Mesendoderm (in vitro differentiated cells): Measurements from ENCODE around the gene CACNA1C.

Experiments
- DNase-seq: peaks from one replicate; pipeline ENCODE4 v3.0.0; 2013
- H2AK5ac ChIP-seq: 2 replicates; pipeline ENCODE4 v1.6.1; 2013; ENCODE audit warnings: low read length, inconsistent platforms
- H2BK120ac ChIP-seq: 2 replicates; pipeline ENCODE4 v1.6.1; 2013; ENCODE audit warnings: low read depth, mild to moderate bottlenecking, low read length, moderate library complexity, mixed read lengths
- H2BK15ac ChIP-seq: replicated peaks from 2 replicates; pipeline ENCODE4 v1.6.1; 2013; ENCODE audit warnings: low read depth, mild to moderate bottlenecking, moderate library complexity
- H2BK5ac ChIP-seq: 2 replicates; pipeline ENCODE4 v1.6.1; 2013; ENCODE audit warnings: low read length, inconsistent platforms
- H3K18ac ChIP-seq: 2 replicates; pipeline ENCODE4 v1.6.1; 2013; ENCODE audit warnings: mild to moderate bottlenecking, low read length, mixed read lengths
- H3K23ac ChIP-seq: one replicate; pipeline ENCODE4 v1.6.1; 2013; ENCODE audit warnings: low read length
- H3K27ac ChIP-seq: 2 replicates; pipeline ENCODE4 v1.5.1; 2013; ENCODE audit warnings: low read depth, mild to moderate bottlenecking, inconsistent platforms, low read length, moderate library complexity
- H3K27me3 ChIP-seq: 2 replicates; pipeline ENCODE4 v1.6.1; 2013; ENCODE audit warnings: low read length, control low read depth, mild to moderate bottlenecking, inconsistent platforms; ENCODE audit not compliant: insufficient read depth, poor library complexity
- H3K36me3 ChIP-seq: 2 replicates; pipeline ENCODE4 v1.6.1; 2013; ENCODE audit warnings: low read length, inconsistent platforms; ENCODE audit not compliant: control insufficient read depth, insufficient read depth
- H3K4ac ChIP-seq: one replicate; pipeline ENCODE4 v1.6.1; 2013; ENCODE audit warnings: low read depth, mild to moderate bottlenecking, low read length, moderate library complexity
- H3K4me1 ChIP-seq: 2 replicates; pipeline ENCODE4 v1.6.1; 2013; ENCODE audit warnings: low read depth, low read length, inconsistent platforms; ENCODE audit not compliant: control insufficient read depth
- H3K4me2 ChIP-seq: 2 replicates; pipeline ENCODE4 v1.6.1; 2013; ENCODE audit warnings: low read length
- H3K4me3 ChIP-seq: 2 replicates; pipeline ENCODE4 v1.5.1; 2013; ENCODE audit warnings: mild to moderate bottlenecking, low read length
- H3K56ac ChIP-seq: one replicate; pipeline ENCODE4 v1.6.1; 2013; ENCODE audit warnings: low read length
- H3K79me1 ChIP-seq: 2 replicates; pipeline ENCODE4 v1.6.1; 2013; ENCODE audit warnings: low read length, inconsistent platforms
- H3K79me2 ChIP-seq: 2 replicates; pipeline ENCODE4 v1.6.1; 2013; ENCODE audit warnings: mild to moderate bottlenecking, low read length; ENCODE audit not compliant: control insufficient read depth, insufficient read depth
- H3K9ac ChIP-seq: 2 replicates; pipeline ENCODE4 v1.6.1; 2013; ENCODE audit warnings: low read length, inconsistent platforms
- H4K5ac ChIP-seq: one replicate; pipeline ENCODE4 v1.6.1; 2013; ENCODE audit warnings: low read length
- H4K8ac ChIP-seq: one replicate; pipeline ENCODE4 v1.6.1; 2013; ENCODE audit warnings: low read depth, mild to moderate bottlenecking, control low read depth, low read length, moderate library complexity
- WGBS: extraction: QIAGEN DNeasy Blood & Tissue Kit; methylation state at CpG from one replicate; pipeline ENCODE4 v1.1.7; 2013; ENCODE audit warnings: low lambda C conversion rate, missing lambda C conversion rate; ENCODE audit not compliant: insufficient coverage; ENCODE audit errors: extremely low coverage; 5-methylcytosine and 5-hydroxymethylcytosine counted together

Gene CACNA1C

DNA sequence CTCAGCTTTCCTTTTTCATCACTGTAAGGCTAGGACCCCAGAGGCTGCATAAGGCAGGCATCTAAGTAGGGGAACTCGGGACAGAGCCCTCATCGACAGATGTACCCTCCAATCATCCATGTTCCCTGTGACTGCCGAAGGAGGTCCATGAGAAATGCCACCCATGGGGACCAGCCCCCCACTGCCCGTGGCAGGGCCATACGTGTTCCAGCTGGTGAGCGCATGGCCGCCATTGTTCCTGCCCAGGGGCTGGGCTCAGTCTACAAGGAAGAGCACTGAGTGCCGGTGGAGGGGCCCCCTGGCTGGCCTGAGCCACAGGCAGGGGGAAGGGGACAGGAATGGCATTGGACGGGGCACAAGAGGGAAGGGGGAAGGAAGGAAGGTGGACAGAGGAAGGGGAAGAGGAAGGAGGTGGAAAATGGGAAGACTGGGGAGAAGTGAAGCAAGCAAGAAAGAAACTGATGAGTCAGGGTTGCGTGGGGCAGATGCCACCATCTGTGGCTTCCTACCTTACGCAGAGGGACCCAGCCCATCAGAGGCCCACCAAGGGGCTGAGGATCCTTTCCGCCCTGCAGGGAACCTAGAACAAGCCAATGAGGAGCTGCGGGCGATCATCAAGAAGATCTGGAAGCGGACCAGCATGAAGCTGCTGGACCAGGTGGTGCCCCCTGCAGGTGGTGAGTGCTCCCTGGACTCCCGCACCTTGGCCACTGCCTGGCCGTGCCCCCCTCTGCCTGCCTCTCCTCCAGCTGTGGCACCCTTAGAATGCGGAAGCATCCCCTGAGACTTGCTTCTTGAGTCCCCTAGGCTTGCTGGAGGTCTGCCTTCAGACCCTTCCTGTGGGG, 621.4 kb downstream of the CACNA1C start:
- H4K5ac ChIP-seq, result no peak overlapping the region
- H2BK15ac ChIP-seq, result no peak overlapping the region
- no peaks in the 10 kb centered on the region for H3K79me1 ChIP-seq
- no peak overlapping the region for H2AK5ac ChIP-seq
- no peak overlapping the region for H3K23ac ChIP-seq
- no peaks in the 10 kb centered on the region for H3K79me2 ChIP-seq
- no peaks in the 10 kb centered on the region for H3K27me3 ChIP-seq
- peak; percentile 45 for DNase-seq
- H3K9ac ChIP-seq, result no peak overlapping the region
- H3K56ac ChIP-seq, result no peak overlapping the region
- H3K4me3 ChIP-seq, result no peak overlapping the region
- no peak overlapping the region for H2BK120ac ChIP-seq
- H3K4me1 ChIP-seq, result no peaks in the 10 kb centered on the region
- H3K27ac ChIP-seq, result no peak overlapping the region
- no CpG with 5 or more reads among the region's 18 CpGs for WGBS
- no peak overlapping the region for H3K4ac ChIP-seq
- no peaks in the 10 kb centered on the region for H3K36me3 ChIP-seq
- no peak overlapping the region for H3K4me2 ChIP-seq
- no peak overlapping the region for H3K18ac ChIP-seq
- no peak overlapping the region for H2BK5ac ChIP-seq
- H4K8ac ChIP-seq, result no peak overlapping the region

DNA sequence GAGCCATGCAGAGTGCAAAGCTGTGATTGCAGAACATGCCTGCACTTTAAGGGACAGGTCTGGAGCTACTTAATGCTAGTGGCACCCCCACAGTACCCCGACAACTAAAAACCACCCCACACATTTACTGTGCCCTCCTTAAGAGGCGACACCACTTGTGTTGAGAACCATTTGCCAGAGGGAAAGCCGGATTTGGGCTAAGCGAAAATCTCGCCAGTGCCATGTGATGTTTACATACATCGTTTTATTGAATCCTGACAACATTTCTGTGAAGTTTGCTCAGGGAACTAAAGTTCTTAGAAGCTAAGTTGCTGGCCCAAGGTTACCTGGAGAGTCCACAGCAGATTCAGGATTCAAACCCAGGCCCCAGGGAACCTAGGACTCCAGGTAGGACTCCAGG, 623.0 kb downstream of the CACNA1C start:
- Histone ChIP-seq H2BK120ac (no peak overlapping the region), H2BK15ac (no peak overlapping the region), H3K4ac (no peak overlapping the region), H3K27me3 (no peaks in the 10 kb centered on the region), H4K5ac (no peak overlapping the region), H3K23ac (no peak overlapping the region), H3K18ac (no peak overlapping the region), H4K8ac (no peak overlapping the region), H3K9ac (no peak overlapping the region), H3K79me2 (no peaks in the 10 kb centered on the region), H3K4me2 (no peak overlapping the region), H2AK5ac (no peak overlapping the region), H3K4me3 (no peak overlapping the region), H2BK5ac (no peak overlapping the region), H3K36me3 (no peaks in the 10 kb centered on the region), H3K27ac (no peak overlapping the region), H3K56ac (no peak overlapping the region), H3K79me1 (no peaks in the 10 kb centered on the region), H3K4me1 (no peaks in the 10 kb centered on the region)
- DNase-seq, result no peak
- WGBS, result no CpG with 5 or more reads among the region's 6 CpGs

- H3K79me1 ChIP-seq, result no peaks in the 10 kb centered on the region
- H3K9ac ChIP-seq, result no peak overlapping the region
- H2BK15ac ChIP-seq, result no peak overlapping the region
- no peak overlapping the region for H4K5ac ChIP-seq
- no peak overlapping the region for H2BK5ac ChIP-seq
- no peak for DNase-seq
- no peak overlapping the region for H2AK5ac ChIP-seq
- no CpG with 5 or more reads among the region's 20 CpGs for WGBS
- H3K4me2 ChIP-seq, result no peak overlapping the region
- no peak overlapping the region for H4K8ac ChIP-seq
- H3K36me3 ChIP-seq, result no peaks in the 10 kb centered on the region
- no peaks in the 10 kb centered on the region for H3K4me1 ChIP-seq
- H3K27me3 ChIP-seq, result no peaks in the 10 kb centered on the region
- H3K27ac ChIP-seq, result no peak overlapping the region
- no peak overlapping the region for H3K4ac ChIP-seq
- H3K18ac ChIP-seq, result no peak overlapping the region
- no peak overlapping the region for H2BK120ac ChIP-seq
- H3K56ac ChIP-seq, result no peak overlapping the region
- H3K23ac ChIP-seq, result no peak overlapping the region
- no peak overlapping the region for H3K4me3 ChIP-seq
- no peaks in the 10 kb centered on the region for H3K79me2 ChIP-seq
Measured at GRCh38 chr12:2677142-2677880, 624.5 kb downstream of the CACNA1C start.

- Histone ChIP-seq H2BK15ac (no peak overlapping the region), H3K18ac (no peak overlapping the region), H4K5ac (no peak overlapping the region), H3K56ac (no peak overlapping the region), H3K79me2 (no peaks in the 10 kb centered on the region), H3K36me3 (no peaks in the 10 kb centered on the region), H3K23ac (no peak overlapping the region), H3K27ac (no peak overlapping the region), H3K4me1 (no peaks in the 10 kb centered on the region), H3K27me3 (no peaks in the 10 kb centered on the region), H3K79me1 (no peaks in the 10 kb centered on the region), H4K8ac (no peak overlapping the region), H3K9ac (no peak overlapping the region), H3K4me2 (no peak overlapping the region), H3K4ac (no peak overlapping the region), H2AK5ac (no peak overlapping the region), H2BK120ac (no peak overlapping the region), H2BK5ac (no peak overlapping the region), H3K4me3 (no peak overlapping the region)
- no CpG with 5 or more reads among the region's 11 CpGs for WGBS
- DNase-seq, result no peak
Measured at GRCh38 chr12:2678426-2678825, 625.6 kb downstream of the CACNA1C start.

GRCh38 chr12:2679068-2679815, 626.5 kb downstream of the CACNA1C start:
- Histone ChIP-seq H3K4me2 (no peak overlapping the region), H3K79me2 (no peaks in the 10 kb centered on the region), H3K56ac (no peak overlapping the region), H3K27me3 (no peaks in the 10 kb centered on the region), H2BK5ac (no peak overlapping the region), H4K5ac (no peak overlapping the region), H3K4me1 (no peaks in the 10 kb centered on the region), H3K4ac (no peak overlapping the region), H3K79me1 (no peaks in the 10 kb centered on the region), H2BK120ac (no peak overlapping the region), H3K36me3 (no peaks in the 10 kb centered on the region), H3K23ac (no peak overlapping the region), H3K4me3 (no peak overlapping the region), H3K27ac (no peak overlapping the region), H3K18ac (no peak overlapping the region), H2AK5ac (no peak overlapping the region), H4K8ac (no peak overlapping the region), H3K9ac (no peak overlapping the region), H2BK15ac (no peak overlapping the region)
- DNase-seq, result no peak
- WGBS, result no CpG with 5 or more reads among the region's 33 CpGs
